HG03066 (cell line): ENCODE data around the gene PEDS1.
"Not testable (repeated sequence)": the region's sequence is repeated elsewhere in the genome, so short reads cannot be mapped to it uniquely, and the experiment has no call there.

Source experiments
- ATAC-seq: cut with Tn5 transposase; IDR thresholded peaks from one replicate; pipeline ENCODE4 v1.9.1; 2021; ENCODE audit warnings: low read depth; ENCODE audit not compliant: unreplicated experiment

PEDS1 gene

DNA sequence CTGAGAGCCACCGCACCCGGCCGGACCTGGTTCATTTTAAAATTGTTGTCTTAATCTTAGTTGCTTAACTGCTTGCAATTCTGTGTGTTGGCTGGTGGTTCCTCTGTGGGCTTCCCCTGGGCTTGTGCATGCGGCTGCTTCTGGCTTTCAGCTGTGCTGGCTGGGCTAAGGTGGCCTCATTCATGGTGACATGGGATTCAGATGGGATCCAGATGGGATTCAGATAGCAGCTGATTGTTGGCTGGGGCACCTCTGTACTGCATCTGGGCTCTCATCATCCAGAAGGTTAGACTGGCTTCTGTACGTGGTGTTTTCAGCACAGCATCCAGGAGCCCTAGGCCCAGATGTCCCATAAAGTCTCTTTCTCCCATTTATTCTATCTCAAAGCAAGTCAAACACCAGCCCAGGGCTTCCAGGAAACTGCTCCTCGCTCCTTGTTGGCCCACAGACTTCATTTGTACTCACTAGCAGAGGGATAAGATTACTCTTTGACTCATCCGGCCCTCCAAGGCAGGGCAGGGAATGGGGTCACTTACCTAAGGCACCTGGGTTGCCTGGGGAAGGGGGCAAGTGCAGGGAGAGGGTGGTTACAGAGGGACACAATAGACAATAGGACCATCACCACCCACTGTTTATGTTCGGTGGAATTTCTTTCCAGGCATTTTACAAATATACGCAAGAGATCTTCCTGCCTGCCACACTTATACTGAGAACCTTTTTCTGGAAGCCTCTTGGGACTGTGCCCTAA lies 10.2 kb upstream of the PEDS1 start:
- no peak for ATAC-seq

GRCh38 chr20:50161494-50161893 lies 8.0 kb upstream of the PEDS1 start:
- not testable (repeated sequence) for ATAC-seq

DNA sequence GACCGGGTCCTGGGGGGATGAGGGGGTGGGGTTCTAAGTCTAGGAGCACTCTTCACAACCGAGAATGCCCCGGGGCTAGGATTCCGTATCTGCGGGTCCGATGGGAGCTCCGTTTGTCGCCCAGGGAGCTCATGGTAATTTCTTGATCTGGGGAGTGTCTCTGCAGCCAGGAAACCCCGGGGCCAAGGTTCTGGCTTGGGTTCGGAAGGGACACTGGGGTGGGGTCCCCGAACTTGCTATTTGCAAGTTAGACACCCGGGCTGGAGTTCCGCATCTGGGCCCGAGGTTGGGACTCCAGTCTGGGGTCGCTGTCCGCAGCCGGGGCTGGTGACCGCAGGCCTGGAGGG lies 397 bp downstream of the PEDS1 start:
- peak; percentile 18 for ATAC-seq

- no peak for ATAC-seq
Measured at GRCh38 chr20:50152394-50153152, 950 bp downstream of the PEDS1 start.

- no peak for ATAC-seq
Measured at GRCh38 chr20:50151034-50151743, 2.3 kb downstream of the PEDS1 start.

DNA sequence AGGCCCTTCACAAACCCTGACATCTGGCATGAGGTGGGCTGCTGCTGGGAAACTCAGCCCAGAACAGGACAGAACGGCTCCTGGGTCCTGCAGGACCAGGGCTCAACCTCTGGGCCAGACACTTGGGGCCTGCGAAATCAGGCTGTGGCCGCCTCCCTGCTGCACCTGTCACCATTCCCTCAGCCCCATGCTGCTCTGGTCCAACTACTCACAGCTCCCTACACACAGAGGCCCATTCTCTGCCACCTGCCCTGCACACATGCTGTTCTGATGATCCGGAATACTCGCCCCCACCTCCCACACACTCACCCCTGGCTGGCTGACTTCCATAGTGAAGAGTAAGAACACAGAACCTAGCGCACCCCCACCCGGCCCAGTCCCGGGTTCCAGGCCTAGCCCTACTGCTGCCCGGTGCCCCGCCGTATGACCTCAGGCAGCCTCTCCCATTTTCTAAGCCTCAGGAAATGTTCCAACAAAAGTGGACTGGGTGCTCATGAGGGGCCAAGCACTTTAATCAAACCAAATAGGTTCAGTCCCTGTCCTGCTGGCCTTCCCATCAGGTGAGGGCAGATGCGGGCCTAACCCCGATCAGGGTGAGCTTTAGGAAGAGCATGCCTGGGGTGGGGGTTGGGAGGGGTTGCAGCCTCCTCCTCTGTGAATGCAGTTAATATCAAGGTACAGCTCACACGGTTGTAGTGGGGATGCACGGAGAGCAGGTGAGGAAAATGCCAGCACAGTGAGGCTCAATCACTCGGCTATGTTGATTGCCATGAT lies 3.9 kb downstream of the PEDS1 start:
- ATAC-seq = no peak

GRCh38 chr20:50146732-50147662 lies 6.5 kb downstream of the PEDS1 start:
- no peak for ATAC-seq

DNA sequence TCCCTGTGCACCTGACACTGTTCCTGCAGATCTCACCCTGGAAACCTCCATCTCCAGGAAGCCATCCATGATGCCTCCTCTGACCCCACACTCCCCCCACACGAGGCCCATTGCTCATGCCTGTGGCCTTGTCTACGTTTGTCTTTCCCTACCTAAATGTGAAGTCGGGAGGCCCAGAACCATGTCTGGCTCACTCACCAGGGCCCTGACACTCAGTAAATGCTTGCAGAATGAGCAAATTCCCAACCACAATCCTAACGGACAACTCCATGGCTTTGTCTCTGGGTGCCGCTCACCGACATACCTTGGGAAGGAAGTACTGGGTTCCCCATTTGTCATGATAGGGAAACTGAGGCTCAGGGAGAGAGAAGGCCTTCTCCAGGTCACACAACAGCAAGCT lies 7.3 kb downstream of the PEDS1 start:
- ATAC-seq = no peak

- no peak for ATAC-seq
Measured at GRCh38 chr20:50145566-50145965, 8.0 kb downstream of the PEDS1 start.

- ATAC-seq = no peak
Measured at GRCh38 chr20:50144362-50144761, 9.2 kb downstream of the PEDS1 start.

DNA sequence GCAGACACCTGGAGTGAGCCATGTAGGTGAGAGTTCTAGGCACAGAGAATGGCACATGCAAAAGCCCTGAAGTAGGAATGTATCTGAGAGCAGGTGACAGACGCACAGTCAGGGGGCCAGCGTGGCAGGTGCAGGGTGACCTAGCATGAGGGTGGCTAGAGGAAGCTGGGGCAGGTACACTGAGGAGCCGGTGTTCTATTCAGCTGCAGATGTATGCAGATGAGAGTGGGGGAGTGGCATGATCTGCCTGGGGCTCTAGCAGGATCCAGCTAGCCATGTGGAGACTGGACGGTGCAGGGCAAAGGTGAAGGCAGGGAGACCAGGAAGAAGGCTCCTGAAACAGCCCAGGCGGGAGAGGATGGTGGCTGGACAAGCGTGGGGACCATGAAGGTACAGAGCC lies 10.7 kb downstream of the PEDS1 start:
- ATAC-seq = no peak

DNA sequence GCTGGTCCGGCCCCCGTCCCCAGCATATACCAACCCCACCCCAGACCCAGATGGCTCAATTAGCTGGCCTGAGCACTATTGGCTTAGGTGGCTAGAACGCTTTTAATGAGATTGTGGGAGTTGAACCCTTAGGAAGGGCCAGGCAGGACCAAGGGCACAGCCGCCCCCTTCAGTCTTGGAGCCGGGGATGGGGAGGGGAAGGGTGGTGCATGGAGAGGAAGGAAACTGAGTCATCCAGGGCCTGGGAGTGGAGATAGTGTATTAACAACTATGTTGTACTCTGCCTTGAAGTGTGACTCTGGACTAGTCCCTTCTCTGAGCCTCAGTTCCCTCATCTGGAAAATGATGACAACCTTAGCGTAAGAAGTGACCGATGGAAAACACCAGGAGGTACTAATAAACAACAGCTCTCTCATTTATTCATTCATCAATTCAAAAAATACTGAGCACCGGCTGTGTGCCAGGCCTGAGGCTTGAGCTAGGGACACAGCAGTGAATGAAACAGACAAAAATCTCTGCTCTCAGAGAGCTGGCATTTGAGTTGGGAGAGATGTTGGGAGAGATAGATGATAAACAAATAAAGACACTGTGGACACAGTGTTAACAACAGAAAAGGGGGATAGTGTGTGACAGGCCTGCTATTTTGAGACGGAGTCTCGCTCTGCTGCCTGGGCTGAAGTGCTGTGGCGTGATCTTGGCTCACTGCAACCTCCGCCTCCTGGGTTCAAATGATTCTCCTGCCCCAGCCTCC lies 11.5 kb downstream of the PEDS1 start:
- ATAC-seq = no peak

DNA sequence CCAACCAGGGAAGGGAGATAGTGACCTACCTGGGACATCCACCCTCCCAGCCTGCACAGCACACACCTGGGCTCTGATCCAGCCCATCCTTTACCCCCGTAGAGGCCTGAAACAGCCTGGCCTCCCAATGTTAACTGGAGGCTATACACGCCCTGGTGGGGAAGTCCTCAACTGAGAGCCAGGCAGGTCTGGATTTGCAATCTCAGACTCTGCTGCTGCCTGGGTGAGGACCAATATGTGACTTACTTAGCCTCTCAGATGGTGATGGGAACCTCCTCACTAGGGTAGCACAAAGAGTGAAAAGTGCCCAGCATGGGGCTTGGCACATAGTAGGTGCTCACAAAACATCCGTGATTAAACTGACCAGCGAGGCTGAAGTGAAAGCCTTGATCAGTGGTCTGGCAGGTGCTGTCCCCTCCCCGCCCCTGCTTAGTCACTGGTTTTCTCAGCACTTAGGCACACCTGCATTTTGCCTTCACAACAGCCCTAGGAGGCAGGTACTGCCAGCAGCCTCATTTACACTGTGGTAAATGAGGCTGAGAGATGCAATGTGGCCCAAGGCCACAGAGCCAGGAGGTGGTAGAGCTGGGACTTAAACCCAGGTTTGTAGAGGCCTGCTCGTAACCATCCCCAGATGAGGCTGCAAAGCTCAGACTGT lies 12.4 kb downstream of the PEDS1 start:
- ATAC-seq = no peak

DNA sequence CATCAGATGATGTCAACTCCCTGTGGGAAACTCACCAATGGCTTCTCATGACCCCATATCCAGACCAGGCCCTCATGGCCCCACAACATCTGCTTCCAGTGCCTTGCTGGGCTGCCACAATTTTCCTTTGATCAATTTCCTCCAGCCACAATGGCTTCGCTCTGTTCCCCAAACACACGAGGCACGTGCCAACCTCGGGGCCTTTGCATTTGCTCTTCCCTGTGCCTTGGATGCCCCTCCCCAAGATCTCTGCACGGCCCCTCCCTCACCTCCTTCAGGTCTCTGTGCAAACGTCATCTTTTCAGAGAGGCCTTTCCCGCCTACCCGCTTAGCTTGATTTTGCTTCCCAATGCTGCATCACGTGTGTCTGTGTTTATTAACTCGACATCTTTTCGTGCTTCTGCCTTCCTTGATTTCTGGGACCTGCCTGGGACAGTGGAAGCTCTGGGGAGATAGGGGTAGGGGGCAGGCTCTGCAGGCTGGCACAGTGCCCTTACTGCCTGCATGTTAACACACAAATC lies 13.1 kb downstream of the PEDS1 start:
- ATAC-seq = no peak

GRCh38 chr20:50138479-50139393 lies 14.8 kb downstream of the PEDS1 start:
- no peak for ATAC-seq

DNA sequence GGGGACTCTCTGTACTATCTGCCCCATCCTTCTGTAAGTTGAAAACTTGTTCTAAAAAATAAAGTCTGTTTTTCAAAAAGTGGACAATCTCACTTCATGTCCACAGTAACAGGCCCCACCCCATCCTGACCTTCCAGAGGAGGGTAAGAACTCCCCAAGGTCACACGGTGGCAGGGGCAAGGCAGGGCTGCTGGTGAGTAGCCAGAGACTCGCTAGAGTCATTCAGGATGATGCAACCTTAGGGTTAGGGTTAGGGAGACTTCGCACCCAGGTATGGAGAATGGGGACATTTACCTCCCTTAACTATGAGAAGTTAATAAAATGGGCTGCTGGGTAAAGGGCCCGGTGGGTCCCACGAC lies 15.4 kb downstream of the PEDS1 start:
- no peak for ATAC-seq

- ATAC-seq = not testable (repeated sequence)
Measured at GRCh38 chr20:50137702-50138101, 15.8 kb downstream of the PEDS1 start.
